Activated T-cell treated with anti-CD3 and anti-CD28 coated beads, Interleukin-2, amount 50 U/mL, for 72 hours (primary cell): ENCODE data around the gene CLDN19. TPM values are rescaled to one million over a fixed set of nuclear protein-coding genes. Genes with fewer than 3 reads are reported as not detected.

Source experiments
- ATAC-seq, 2 donors: fragments of 150-1000 bp; cut with Tn5 transposase; replicated peaks in 1 of 2; 2 replicates each; pipeline ENCODE4 v1.10.0; 2021; ENCODE audit warnings: moderate library complexity in 2 of 2, mild to moderate bottlenecking in 1 of 2
- DNase-seq, 2 donors: peaks; one replicate each; pipeline ENCODE4 v3.0.0; 2021 to 2022; ENCODE audit warnings: mixed read lengths in 1 of 2
- H3K27ac Mint-ChIP-seq: one replicate; pipeline ENCODE4 v1.8.0; 2022; ENCODE audit warnings: mild to moderate bottlenecking, moderate library complexity, mixed read lengths
- H3K27me3 Mint-ChIP-seq: one replicate; pipeline ENCODE4 v1.8.0; 2022; ENCODE audit warnings: low read depth, mixed read lengths
- H3K36me3 Mint-ChIP-seq, 2 donors: one replicate each; pipeline ENCODE4 v1.8.0; 2022; ENCODE audit warnings: mixed read lengths in 2 of 2, mild to moderate bottlenecking in 1 of 2; ENCODE audit not compliant: insufficient read depth in 2 of 2
- H3K4me1 Mint-ChIP-seq: one replicate; pipeline ENCODE4 v1.8.0; 2022; ENCODE audit warnings: low read depth, mixed read lengths
- H3K4me3 Mint-ChIP-seq, 2 donors: one replicate each; pipeline ENCODE4 v1.8.0; 2022; ENCODE audit warnings: mild to moderate bottlenecking in 2 of 2, mixed read lengths in 2 of 2, moderate library complexity in 2 of 2
- H3K9me3 Mint-ChIP-seq, 2 donors: one replicate each; pipeline ENCODE4 v1.8.0; 2022; ENCODE audit warnings: mixed read lengths in 2 of 2
- total RNA-seq, 2 donors: library from RNA; stranded (reverse); gene quantifications; one replicate each; pipeline ENCODE4 v1.2.3, GENCODE V29; 2022

Gene CLDN19
- not detected for total RNA-seq

DNA sequence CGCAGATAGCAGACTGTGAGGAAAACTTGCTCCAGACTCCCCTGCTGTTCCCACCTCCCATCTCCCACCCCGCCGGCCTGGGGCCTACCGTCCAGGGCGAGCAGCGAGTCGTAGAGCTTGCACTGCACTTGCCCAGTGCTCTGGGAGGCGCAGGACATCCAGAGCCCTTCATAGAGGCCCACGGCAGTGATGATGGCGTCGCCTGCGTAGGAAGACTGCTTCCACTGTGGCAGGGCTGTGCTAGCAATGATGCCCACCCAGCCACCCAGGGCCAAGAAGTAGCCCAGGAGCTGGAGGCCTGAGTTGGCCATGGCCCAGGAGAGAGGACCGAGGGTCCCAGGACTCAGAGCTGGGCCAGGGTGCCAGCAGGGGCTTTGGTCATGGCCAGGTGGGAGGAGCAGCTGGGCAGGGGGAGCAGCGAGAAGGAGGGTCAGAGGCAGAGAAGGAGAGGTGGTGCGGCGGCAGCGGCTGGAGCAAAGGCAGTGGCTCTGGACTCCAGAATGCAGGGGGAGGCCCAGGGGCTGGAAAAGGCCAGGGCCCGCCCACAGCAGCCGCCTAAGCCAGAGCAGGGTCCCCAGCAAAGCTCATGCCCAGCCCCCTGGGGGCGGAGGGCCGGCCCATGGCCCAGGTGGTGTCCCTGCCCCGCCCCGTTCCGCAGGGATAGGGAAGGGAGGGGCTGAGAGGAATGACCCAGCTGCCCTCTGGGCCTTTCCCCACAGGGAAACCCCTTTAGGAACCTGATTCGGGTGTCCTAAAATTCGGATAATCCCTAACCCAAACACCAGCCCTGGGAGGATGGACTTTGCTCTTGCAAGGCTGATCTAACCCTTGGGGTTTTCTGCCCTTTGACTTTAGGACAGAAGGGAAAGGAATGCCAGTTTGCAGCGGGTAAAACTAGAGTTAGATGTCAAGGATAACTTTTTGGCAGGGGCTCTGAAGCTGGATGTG lies at the start of gene CLDN19:
TSS of gene CLDN19 (minus strand) at position 484 of the 948 bp plus-strand sequence. CDS start at position 311, 173 bp downstream.
- H3K9me3 Mint-ChIP-seq: no peaks in the 10 kb centered on the region
- no peak for DNase-seq
- H3K4me3 Mint-ChIP-seq: no peak within 1 kb of the TSS
- no peaks in the 10 kb centered on the region for H3K27me3 Mint-ChIP-seq
- H3K4me1 Mint-ChIP-seq: peaks cover 11% of the 10 kb centered on the region
- no peaks in the 10 kb centered on the region for H3K36me3 Mint-ChIP-seq
- no peak for ATAC-seq
- no peak within 1 kb of the TSS for H3K27ac Mint-ChIP-seq

- Mint-ChIP-seq H3K36me3 (peaks cover 2 to 6% of the 10 kb centered on the region in 2 donors), H3K27ac (no peak overlapping the region), H3K27me3 (no peaks in the 10 kb centered on the region), H3K4me1 (peaks cover 17% of the 10 kb centered on the region), H3K4me3 (no peak overlapping the region), H3K9me3 (no peaks in the 10 kb centered on the region)
- ATAC-seq (no peak), DNase-seq (no peak)
Observed at GRCh38 chr1:42788021-42788420, 48.0 kb upstream of the CLDN19 start.

DNA sequence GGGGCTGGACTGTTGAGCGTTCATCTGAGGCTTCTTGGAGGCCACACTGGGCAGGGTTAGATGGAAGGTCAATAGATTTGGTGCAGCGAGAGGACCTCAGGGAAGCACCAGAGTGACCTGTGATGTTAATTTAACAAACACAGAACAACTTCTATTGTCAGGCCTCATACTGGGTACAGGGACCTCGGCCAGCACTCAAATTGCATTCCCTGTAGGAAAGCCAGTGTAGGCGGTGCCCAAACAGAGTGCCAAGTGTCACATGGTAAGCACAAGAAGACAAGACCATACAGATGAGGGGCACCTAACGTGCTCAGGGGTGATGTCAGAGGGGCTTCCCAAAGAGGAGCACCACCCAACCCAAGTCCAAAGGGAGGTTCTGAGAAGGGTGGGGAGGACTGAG lies 46.1 kb upstream of the CLDN19 start:
- peaks cover 17% of the 10 kb centered on the region for H3K4me1 Mint-ChIP-seq
- H3K27ac Mint-ChIP-seq: no peak overlapping the region
- DNase-seq: no peak
- ATAC-seq: no peak
- H3K4me3 Mint-ChIP-seq: peak overlapping the region in 1 of 2 donors; percentile 63
- no peaks in the 10 kb centered on the region for H3K27me3 Mint-ChIP-seq
- H3K9me3 Mint-ChIP-seq: no peaks in the 10 kb centered on the region
- H3K36me3 Mint-ChIP-seq: peaks cover 5 to 10% of the 10 kb centered on the region in 2 donors

DNA sequence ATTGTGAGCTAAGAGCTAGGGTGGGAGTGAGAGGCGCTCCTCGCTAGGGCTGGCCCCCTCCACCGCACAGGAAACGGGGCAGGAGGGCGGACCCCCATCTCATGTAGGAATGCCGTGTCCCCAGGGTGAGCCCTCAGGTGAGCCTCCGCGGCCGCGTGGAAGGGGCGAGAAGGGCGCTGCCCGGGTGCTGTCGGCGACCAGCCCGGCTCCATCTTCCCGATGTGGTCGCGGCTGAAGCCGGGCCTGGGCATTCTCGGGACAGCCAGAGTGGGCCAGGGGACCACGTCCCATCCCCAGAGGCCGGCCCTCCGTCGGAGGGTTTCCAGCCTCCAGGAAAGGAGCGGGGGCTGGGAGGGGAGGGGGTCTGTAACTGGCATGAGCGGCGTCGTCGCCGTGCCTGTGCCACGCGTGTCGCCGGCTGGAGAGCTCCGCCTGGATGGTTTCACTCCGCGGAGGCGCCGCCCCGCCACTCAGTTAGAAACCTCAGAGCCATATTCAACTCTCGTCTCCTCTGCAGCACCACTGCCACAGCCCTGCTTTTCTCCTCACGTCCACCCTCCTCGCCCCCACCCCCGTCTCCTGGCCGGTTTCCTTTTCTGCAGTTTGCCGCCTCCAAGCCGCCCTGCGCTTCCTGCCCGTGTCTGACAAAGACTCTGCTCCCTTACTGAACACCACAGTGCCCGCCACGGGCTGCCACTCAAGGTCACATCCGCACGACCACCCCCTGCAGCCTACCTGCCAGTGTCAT lies 45.1 kb upstream of the CLDN19 start, which contains the start of gene TMEM269:
TSS of gene TMEM269 (plus strand) at position 46 of the 748 bp plus-strand sequence. CDS start 4,903 bp downstream, outside the sequence.
- Mint-ChIP-seq H3K4me1 (peaks cover 17% of the 10 kb centered on the region), H3K4me3 (peak within 1 kb of the TSS; percentile 63 to 73), H3K27me3 (no peaks in the 10 kb centered on the region), H3K36me3 (peaks cover 5 to 10% of the 10 kb centered on the region in 2 donors), H3K27ac (no peak within 1 kb of the TSS), H3K9me3 (no peaks in the 10 kb centered on the region)
- DNase-seq (peak; percentile 49 to 55), ATAC-seq (peak; percentile 81 to 83)

- Mint-ChIP-seq H3K4me3 (peak overlapping the region in 1 of 2 donors; percentile 17), H3K27ac (no peak overlapping the region)
Observed at GRCh38 chr1:42784547-42784945, 44.5 kb upstream of the CLDN19 start.

GRCh38 chr1:42783092-42783491 lies 43.1 kb upstream of the CLDN19 start:
- Mint-ChIP-seq H3K27ac (no peak overlapping the region), H3K4me1 (peaks cover 22% of the 10 kb centered on the region), H3K4me3 (no peak overlapping the region), H3K9me3 (no peaks in the 10 kb centered on the region), H3K36me3 (peaks cover 8 to 16% of the 10 kb centered on the region in 2 donors), H3K27me3 (no peaks in the 10 kb centered on the region)
- DNase-seq (no peak), ATAC-seq (no peak)

More at GRCh38 chr1:42784547-42784945, 44.5 kb upstream of the CLDN19 start:
- Mint-ChIP-seq H3K36me3 (peaks cover 5 to 10% of the 10 kb centered on the region in 2 donors), H3K9me3 (no peaks in the 10 kb centered on the region), H3K4me1 (peaks cover 21% of the 10 kb centered on the region), H3K27me3 (no peaks in the 10 kb centered on the region)
- ATAC-seq: no peak
- DNase-seq: no peak

DNA sequence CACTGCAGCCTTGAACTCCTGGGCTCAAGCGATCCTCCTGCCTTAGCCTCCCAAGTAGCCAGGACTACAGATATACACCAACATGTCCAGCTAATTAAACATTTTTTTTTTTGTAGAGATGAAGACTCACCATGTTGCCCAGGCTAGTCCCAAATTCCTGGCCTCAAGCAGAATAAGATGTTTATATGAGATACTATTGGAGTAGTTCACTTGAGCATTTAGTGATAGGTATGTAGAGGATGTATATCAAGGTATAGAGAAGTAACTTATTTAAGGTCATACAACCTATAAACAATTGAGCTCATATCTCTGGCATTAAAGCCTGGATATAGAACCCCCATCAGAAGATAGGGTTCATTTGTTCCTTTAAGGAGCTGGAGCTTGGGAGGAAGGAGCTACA lies 40.1 kb upstream of the CLDN19 start:
- DNase-seq: no peak
- peaks cover 8 to 17% of the 10 kb centered on the region in 2 donors for H3K36me3 Mint-ChIP-seq

GRCh38 chr1:42779725-42780124 lies 39.7 kb upstream of the CLDN19 start:
- DNase-seq (no peak), ATAC-seq (peak in 1 of 2 donors; percentile 39)
- Mint-ChIP-seq H3K4me1 (peaks cover 17% of the 10 kb centered on the region), H3K36me3 (peaks cover 8 to 17% of the 10 kb centered on the region in 2 donors), H3K4me3 (no peak overlapping the region), H3K9me3 (no peaks in the 10 kb centered on the region), H3K27ac (no peak overlapping the region), H3K27me3 (no peaks in the 10 kb centered on the region)

More for the DNA sequence above, 40.1 kb upstream of the CLDN19 start:
- H3K27me3 Mint-ChIP-seq: no peaks in the 10 kb centered on the region
- no peak for ATAC-seq
- peaks cover 19% of the 10 kb centered on the region for H3K4me1 Mint-ChIP-seq
- H3K9me3 Mint-ChIP-seq: no peaks in the 10 kb centered on the region
- no peak overlapping the region for H3K4me3 Mint-ChIP-seq
- H3K27ac Mint-ChIP-seq: no peak overlapping the region

GRCh38 chr1:42777852-42778251 lies 37.8 kb upstream of the CLDN19 start:
- DNase-seq (peak; percentile 34 to 37), ATAC-seq (peak; percentile 51 to 62)
- peak overlapping the region; percentile 74 for H3K27ac Mint-ChIP-seq
- no peaks in the 10 kb centered on the region for H3K27me3 Mint-ChIP-seq
- H3K4me1 Mint-ChIP-seq: peaks cover 20% of the 10 kb centered on the region
- H3K9me3 Mint-ChIP-seq: no peaks in the 10 kb centered on the region
- H3K4me3 Mint-ChIP-seq: no peak overlapping the region
- H3K36me3 Mint-ChIP-seq: peaks cover 6 to 14% of the 10 kb centered on the region in 2 donors

GRCh38 chr1:42776502-42776901 lies 36.5 kb upstream of the CLDN19 start:
- Mint-ChIP-seq H3K36me3 (peaks cover 5 to 10% of the 10 kb centered on the region in 2 donors), H3K9me3 (no peaks in the 10 kb centered on the region), H3K4me3 (no peak overlapping the region), H3K27ac (peak overlapping the region; percentile 34), H3K4me1 (peaks cover 28% of the 10 kb centered on the region), H3K27me3 (no peaks in the 10 kb centered on the region)
- ATAC-seq (no peak), DNase-seq (no peak)

DNA sequence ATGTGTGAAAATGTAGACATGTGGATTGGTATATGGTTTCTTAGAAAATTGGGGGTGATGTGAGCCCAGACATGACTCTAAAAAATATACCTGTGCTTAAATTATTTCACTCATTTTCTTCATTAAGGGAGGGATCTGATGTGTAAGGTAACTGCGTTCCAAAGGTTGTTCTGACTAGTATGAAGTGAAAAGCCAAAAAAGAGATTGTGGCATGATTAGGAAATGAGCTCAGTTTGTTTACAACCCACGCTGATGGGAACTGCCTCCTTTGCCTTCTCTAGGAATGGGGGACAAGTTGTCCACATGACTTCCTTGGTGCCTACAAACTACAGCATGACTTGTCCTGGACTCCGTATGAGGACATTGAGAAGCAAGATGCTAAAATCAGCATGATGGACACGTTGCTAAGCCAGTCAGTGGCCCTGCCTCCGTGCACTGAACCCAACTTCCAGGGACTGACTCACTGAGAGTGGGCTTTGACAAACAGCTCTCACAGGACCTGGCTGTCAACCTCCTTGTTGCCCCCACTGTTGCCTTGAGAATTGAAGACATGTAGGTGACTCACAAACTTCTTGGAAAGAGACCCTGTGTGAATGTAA lies 35.0 kb upstream of the CLDN19 start:
- DNase-seq: no peak
- H3K9me3 Mint-ChIP-seq: no peaks in the 10 kb centered on the region
- ATAC-seq: no peak
- H3K36me3 Mint-ChIP-seq: peaks cover 7 to 15% of the 10 kb centered on the region in 2 donors
- H3K27me3 Mint-ChIP-seq: no peaks in the 10 kb centered on the region
- peak overlapping the region; percentile 77 for H3K27ac Mint-ChIP-seq
- no peak overlapping the region for H3K4me3 Mint-ChIP-seq
- peaks cover 40% of the 10 kb centered on the region for H3K4me1 Mint-ChIP-seq

- peaks cover 6 to 19% of the 10 kb centered on the region in 2 donors for H3K36me3 Mint-ChIP-seq
- peak overlapping the region in 1 of 2 donors; percentile 1 for H3K4me3 Mint-ChIP-seq
- peak overlapping the region; percentile 88 for H3K27ac Mint-ChIP-seq
- peaks cover 52% of the 10 kb centered on the region for H3K4me1 Mint-ChIP-seq
- no peaks in the 10 kb centered on the region for H3K9me3 Mint-ChIP-seq
- ATAC-seq: peak in 1 of 2 donors; percentile 66
- DNase-seq: no peak
- no peaks in the 10 kb centered on the region for H3K27me3 Mint-ChIP-seq
Observed at GRCh38 chr1:42773420-42773819, 33.4 kb upstream of the CLDN19 start.
